CD4-positive, CD25-positive, alpha-beta regulatory T cell (primary cell): Measurements from ENCODE around the gene RNF126. TPM values are rescaled to one million over a fixed set of nuclear protein-coding genes. Genes with fewer than 3 reads are reported as not detected.
A peak's percentile ranks its signal among the peaks of the same experiment; 100 is the strongest.
"Not testable (repeated sequence)": the region's sequence is repeated elsewhere in the genome, so short reads cannot be mapped to it uniquely, and the experiment has no call there.

Experiments
- ATAC-seq, 2 donors: fragments of 150-1000 bp; cut with Tn5 transposase; one replicate each; pipeline ENCODE4 v1.10.0; 2021; ENCODE audit warnings: low read depth in 2 of 2, moderate number of reproducible peaks in 2 of 2, moderate library complexity in 1 of 2
- DNase-seq, 3 donors: peaks; one replicate each; pipeline versions ENCODE4 v3.0.0 to v3.0.0-alpha.2; 2012 to 2022; ENCODE audit warnings: mixed read lengths in 1 of 3
- H3K27ac ChIP-seq: one replicate; pipeline ENCODE4 v1.7.0; 2013; ENCODE audit warnings: mild to moderate bottlenecking, low read length; ENCODE audit not compliant: insufficient read depth, poor library complexity, severe bottlenecking
- H3K27me3 ChIP-seq: one replicate; pipeline ENCODE4 v1.7.0; 2013; ENCODE audit warnings: low read length; ENCODE audit not compliant: control insufficient read depth, insufficient read depth
- H3K36me3 ChIP-seq: one replicate; pipeline ENCODE4 v1.7.0; 2013; ENCODE audit warnings: mild to moderate bottlenecking, low read length, moderate library complexity; ENCODE audit not compliant: control insufficient read depth, insufficient read depth
- H3K4me1 ChIP-seq: 2 replicates; pipeline ENCODE4 v1.7.0; 2013; ENCODE audit warnings: mild to moderate bottlenecking, low read length; ENCODE audit not compliant: insufficient read depth, control insufficient read depth, poor library complexity, severe bottlenecking
- H3K4me3 ChIP-seq: one replicate; pipeline ENCODE4 v1.7.0; 2013; ENCODE audit warnings: low read depth, mild to moderate bottlenecking, low read length, moderate library complexity
- H3K9me3 ChIP-seq, 2 experiments: 1 replicate in 1 of 2; 2 replicates in 1 of 2; pipeline ENCODE4 v1.7.0; 2013; ENCODE audit warnings: low read length in 2 of 2, mild to moderate bottlenecking in 1 of 2, moderate library complexity in 1 of 2; ENCODE audit not compliant: control insufficient read depth in 2 of 2
- H3K27ac Mint-ChIP-seq, 3 donors: one replicate each; pipeline ENCODE4 v1.8.0; 2020 to 2022; ENCODE audit warnings: mild to moderate bottlenecking in 3 of 3, mixed read lengths in 3 of 3, moderate library complexity in 2 of 3
- H3K27me3 Mint-ChIP-seq: one replicate; pipeline ENCODE4 v1.8.0; 2022; ENCODE audit warnings: mild to moderate bottlenecking, mixed read lengths
- H3K36me3 Mint-ChIP-seq: one replicate; pipeline ENCODE4 v1.8.0; 2020; ENCODE audit warnings: mixed read lengths
- H3K4me1 Mint-ChIP-seq, 4 donors: one replicate each; pipeline ENCODE4 v1.8.0; 2020 to 2022; ENCODE audit warnings: mixed read lengths in 4 of 4, mild to moderate bottlenecking in 1 of 4
- H3K4me3 Mint-ChIP-seq, 4 donors: one replicate each; pipeline ENCODE4 v1.8.0; 2020 to 2022; ENCODE audit warnings: mild to moderate bottlenecking in 4 of 4, mixed read lengths in 4 of 4, moderate library complexity in 3 of 4
- H3K9me3 Mint-ChIP-seq, 7 donors: one replicate each; pipeline ENCODE4 v1.8.0; 2020 to 2022; ENCODE audit warnings: mixed read lengths in 7 of 7, mild to moderate bottlenecking in 3 of 7, moderate library complexity in 2 of 7
- polyA plus RNA-seq, 4 donors: library from polyadenylated mRNA; unstranded; fragments of 300-500 nt; fragmentation: Illumina TruSeq; gene quantifications; one replicate each; pipeline ENCODE4 v1.2.3, GENCODE V29; 2021
- total RNA-seq: library from RNA; stranded (reverse); gene quantifications from one replicate; pipeline ENCODE4 v1.2.3, GENCODE V29; 2022

Gene RNF126
- total and polyA plus RNA-seq, 5 donors from 2014 or later = 57.2 to 124 (median 78.5) TPM

- no peak for DNase-seq
- Histone ChIP-seq H3K36me3 (no peaks in the 10 kb centered on the region), H3K27me3 (no peaks in the 10 kb centered on the region), H3K4me3 (no peak overlapping the region), H3K4me1 (peaks cover 32% of the 10 kb centered on the region), H3K27ac (no peak overlapping the region), H3K9me3 (no peaks in the 10 kb centered on the region)
- Mint-ChIP-seq H3K27ac (peak overlapping the region in 1 of 3 donors; percentile 14), H3K4me1 (peaks cover 0 to 14% (median 8%) of the 10 kb centered on the region in 4 donors), H3K9me3 (peaks cover 0 to under 1% (median 0%) of the 10 kb centered on the region in 7 donors), H3K36me3 (no peaks in the 10 kb centered on the region), H3K4me3 (peak overlapping the region in 1 of 4 donors; percentile 47), H3K27me3 (peaks cover 6% of the 10 kb centered on the region)
- no peak for ATAC-seq
Measured at GRCh38 chr19:607301-608154, 55.5 kb downstream of the RNF126 start.

GRCh38 chr19:605061-605971, 57.7 kb downstream of the RNF126 start:
- H3K27me3 Mint-ChIP-seq, H3K36me3 ChIP-seq, H3K36me3 Mint-ChIP-seq, H3K27me3 ChIP-seq, H3K4me1 Mint-ChIP-seq, H3K27ac ChIP-seq, H3K9me3 ChIP-seq, H3K9me3 Mint-ChIP-seq, ATAC-seq, H3K27ac Mint-ChIP-seq, H3K4me3 ChIP-seq: not testable (repeated sequence)
- H3K4me3 Mint-ChIP-seq = peak overlapping the region in 1 of 4 donors; percentile 76
- peaks cover 16% of the 10 kb centered on the region for H3K4me1 ChIP-seq
- peak in 2 of 3 donors; percentile 10 to 38 for DNase-seq

GRCh38 chr19:604355-604754, 58.7 kb downstream of the RNF126 start:
- Mint-ChIP-seq H3K27me3 (no peaks in the 10 kb centered on the region), H3K4me1 (no peaks in the 10 kb centered on the region), H3K9me3 (peaks cover 0 to 1% (median 0%) of the 10 kb centered on the region in 7 donors), H3K4me3 (no peak overlapping the region), H3K36me3 (no peaks in the 10 kb centered on the region), H3K27ac (no peak overlapping the region)
- peak in 2 of 3 donors; percentile 22 to 29 for DNase-seq
- H3K36me3 ChIP-seq = no peaks in the 10 kb centered on the region
- no peak overlapping the region for H3K27ac ChIP-seq
- ATAC-seq = peak in 1 of 2 donors; percentile 41
- peaks cover 6% of the 10 kb centered on the region for H3K4me1 ChIP-seq
- H3K27me3 ChIP-seq = no peaks in the 10 kb centered on the region
- H3K4me3 ChIP-seq = no peak overlapping the region
- no peaks in the 10 kb centered on the region for H3K9me3 ChIP-seq

- not testable (repeated sequence) for H3K27me3 ChIP-seq, H3K9me3 ChIP-seq, DNase-seq, H3K9me3 Mint-ChIP-seq, H3K4me1 Mint-ChIP-seq, H3K36me3 Mint-ChIP-seq, H3K27ac Mint-ChIP-seq, H3K27ac ChIP-seq, H3K4me1 ChIP-seq, H3K36me3 ChIP-seq, H3K27me3 Mint-ChIP-seq, H3K4me3 Mint-ChIP-seq, H3K4me3 ChIP-seq
- ATAC-seq = peak; percentile 31 to 42
Measured at GRCh38 chr19:603779-604178, 59.2 kb downstream of the RNF126 start.

- H3K36me3 ChIP-seq, H3K9me3 Mint-ChIP-seq, H3K4me3 Mint-ChIP-seq, H3K27me3 Mint-ChIP-seq, H3K4me1 ChIP-seq, ATAC-seq, H3K4me3 ChIP-seq, H3K9me3 ChIP-seq, H3K27me3 ChIP-seq, H3K4me1 Mint-ChIP-seq, DNase-seq, H3K36me3 Mint-ChIP-seq, H3K27ac ChIP-seq, H3K27ac Mint-ChIP-seq: not testable (repeated sequence)
Measured at GRCh38 chr19:603302-603639, 59.7 kb downstream of the RNF126 start.

GRCh38 chr19:602391-603301, 60.4 kb downstream of the RNF126 start:
- H3K4me1 ChIP-seq = no peaks in the 10 kb centered on the region
- H3K27ac Mint-ChIP-seq = no peak overlapping the region
- H3K27ac ChIP-seq = no peak overlapping the region
- no peaks in the 10 kb centered on the region for H3K27me3 Mint-ChIP-seq
- H3K36me3 ChIP-seq = no peaks in the 10 kb centered on the region
- no peaks in the 10 kb centered on the region for H3K9me3 ChIP-seq
- H3K9me3 Mint-ChIP-seq = peaks cover 0 to 1% (median 0%) of the 10 kb centered on the region in 7 donors
- H3K27me3 ChIP-seq = no peaks in the 10 kb centered on the region
- H3K36me3 Mint-ChIP-seq = no peaks in the 10 kb centered on the region
- DNase-seq = no peak
- no peaks in the 10 kb centered on the region for H3K4me1 Mint-ChIP-seq
- H3K4me3 Mint-ChIP-seq = no peak overlapping the region
- H3K4me3 ChIP-seq = no peak overlapping the region
- no peak for ATAC-seq

- Histone ChIP-seq H3K36me3 (no peaks in the 10 kb centered on the region), H3K9me3 (no peaks in the 10 kb centered on the region), H3K4me1 (no peaks in the 10 kb centered on the region), H3K27me3 (no peaks in the 10 kb centered on the region), H3K27ac (no peak overlapping the region), H3K4me3 (no peak overlapping the region)
- H3K4me1 Mint-ChIP-seq = no peaks in the 10 kb centered on the region
- no peaks in the 10 kb centered on the region for H3K36me3 Mint-ChIP-seq
- no peak overlapping the region for H3K27ac Mint-ChIP-seq
- peaks cover 0 to 1% (median 0%) of the 10 kb centered on the region in 7 donors for H3K9me3 Mint-ChIP-seq
- ATAC-seq (no peak), DNase-seq (no peak)
- no peaks in the 10 kb centered on the region for H3K27me3 Mint-ChIP-seq
- H3K4me3 Mint-ChIP-seq = no peak overlapping the region
Measured at GRCh38 chr19:601790-602189, 61.2 kb downstream of the RNF126 start.
